Left lobe of liver (tissue), 2 donors: Measurements from ENCODE around the gene GUCY2C. TPM values are rescaled to one million over a fixed set of nuclear protein-coding genes. Genes with fewer than 3 reads are reported as not detected.

Experiments used
- ATAC-seq: fragments of 200-7000 bp; cut with Tn5 transposase; one replicate; pipeline ENCODE4 v1.9.1; 2020; ENCODE audit warnings: mild to moderate bottlenecking, moderate library complexity
- DNase-seq: peaks from one replicate; pipeline ENCODE4 v3.0.0-alpha.2; 2020; ENCODE audit warnings: low spot score
- total RNA-seq: library from RNA; stranded (reverse); gene quantifications from one replicate; pipeline ENCODE4 v1.2.1, GENCODE V29; 2021
- donor health status: DM: no; HTN: no; CAD: no; lungs with moderate emphysema.
- donor health status: DM: no; HTN: yes; CAD: no.

The GUCY2C gene
- not detected for total RNA-seq

- no peak for ATAC-seq
- no peak for DNase-seq
Measured at GRCh38 chr12:14696265-14696741, at the start of gene GUCY2C. TSS of gene GUCY2C (minus strand) at chr12:14696599. CDS start at chr12:14696448, 151 bp downstream.

- ATAC-seq = no peak
- no peak for DNase-seq
Measured at GRCh38 chr12:14743061-14743460, 46.7 kb upstream of the GUCY2C start.

- ATAC-seq (peak; percentile 63), DNase-seq (no peak)
Measured at GRCh38 chr12:14741942-14742341, 45.5 kb upstream of the GUCY2C start.

DNA sequence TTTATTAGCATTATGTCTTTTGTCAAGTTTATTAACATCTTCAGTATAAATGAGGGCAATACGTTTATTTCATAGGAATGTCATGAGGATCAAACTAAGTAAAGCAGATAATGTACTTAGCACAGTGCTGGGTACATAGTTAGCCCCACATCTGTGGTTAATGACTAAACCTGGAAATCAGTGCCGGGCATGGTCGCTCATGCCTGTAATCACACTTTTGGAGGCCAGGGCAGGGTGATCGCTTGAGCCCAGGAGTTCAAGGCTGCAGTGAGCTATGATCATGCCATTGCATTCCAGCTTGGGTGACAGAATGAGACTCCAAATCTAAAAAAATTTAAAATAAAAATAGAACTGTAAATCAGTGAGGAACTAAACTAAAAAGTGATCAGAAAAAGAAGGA, 44.8 kb upstream of the GUCY2C start:
- DNase-seq (peak; percentile 59), ATAC-seq (peak; percentile 88)

GRCh38 chr12:14736441-14736840, 40.0 kb upstream of the GUCY2C start:
- ATAC-seq (peak; percentile 67), DNase-seq (peak; percentile 56)

- ATAC-seq (no peak), DNase-seq (no peak)
Measured at GRCh38 chr12:14731821-14732220, 35.4 kb upstream of the GUCY2C start.

DNA sequence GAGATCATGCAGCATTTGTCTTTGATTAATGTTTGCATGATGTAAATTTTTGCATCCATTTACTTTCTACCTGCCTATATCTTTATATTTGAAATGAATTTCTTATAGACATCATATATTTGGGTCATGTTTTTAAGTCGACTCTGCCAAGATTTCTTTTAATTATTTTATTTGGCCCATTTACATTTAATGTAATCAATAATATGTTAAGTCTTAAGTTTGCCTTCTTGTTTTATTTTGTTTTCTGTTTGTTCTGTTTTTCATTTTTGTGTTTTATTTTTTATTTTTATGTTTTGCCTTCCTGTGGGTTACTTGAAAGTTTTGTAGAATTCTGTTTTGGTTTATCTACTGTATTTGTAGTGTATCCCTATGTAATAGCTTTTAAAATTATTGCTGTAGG, 33.2 kb upstream of the GUCY2C start:
- no peak for DNase-seq
- no peak for ATAC-seq

DNA sequence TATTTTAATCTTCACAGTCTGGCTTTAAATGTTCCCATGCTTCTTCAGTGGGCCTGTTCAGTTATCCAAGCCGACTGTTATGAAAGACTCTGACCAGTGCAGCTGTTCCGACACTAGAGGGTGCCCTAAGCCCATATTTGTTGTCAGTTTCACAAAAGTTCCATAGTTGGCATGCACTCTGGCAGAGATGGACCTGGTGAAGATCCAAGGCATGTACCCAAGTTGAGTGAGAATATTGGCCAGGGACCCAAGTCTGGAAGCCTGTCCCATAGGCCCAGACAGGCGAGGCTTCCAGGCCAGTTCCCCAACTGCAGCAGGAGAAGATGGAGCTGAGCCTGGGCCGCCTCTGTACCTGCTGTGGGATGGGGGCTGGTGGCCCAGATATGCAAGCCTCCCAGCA, 27.4 kb upstream of the GUCY2C start:
- peak; percentile 81 for DNase-seq
- peak; percentile 100 for ATAC-seq

DNA sequence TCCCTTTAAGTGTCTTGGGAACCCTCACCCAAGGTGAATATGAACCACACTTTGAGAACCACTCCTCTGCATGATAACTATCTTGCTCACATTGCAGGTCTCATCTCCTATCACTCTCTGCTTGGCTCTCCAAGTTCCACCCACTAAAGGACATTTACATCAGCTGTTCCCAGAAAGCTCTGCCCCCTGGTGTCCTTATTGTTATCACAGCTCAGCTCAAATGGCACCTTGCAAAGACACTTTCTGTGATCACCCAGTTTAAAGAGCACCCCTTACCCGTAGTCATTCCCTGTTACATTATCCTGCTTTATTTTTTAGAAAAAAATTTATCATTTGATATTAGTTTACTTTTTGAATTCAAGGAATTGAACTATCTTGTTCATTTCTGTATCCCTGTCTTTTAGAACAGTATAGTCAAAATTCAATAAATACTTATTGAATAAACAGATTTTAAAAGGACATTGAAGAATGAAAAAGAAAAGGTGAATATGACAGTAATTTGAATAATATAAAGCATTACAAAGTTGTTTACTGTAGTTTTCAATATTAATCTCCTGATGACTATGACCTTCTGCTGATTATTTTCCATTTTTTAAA, 20.5 kb upstream of the GUCY2C start:
- DNase-seq (peak; percentile 49), ATAC-seq (peak; percentile 97)

GRCh38 chr12:14714437-14714836, 18.0 kb upstream of the GUCY2C start:
- no peak for ATAC-seq

DNA sequence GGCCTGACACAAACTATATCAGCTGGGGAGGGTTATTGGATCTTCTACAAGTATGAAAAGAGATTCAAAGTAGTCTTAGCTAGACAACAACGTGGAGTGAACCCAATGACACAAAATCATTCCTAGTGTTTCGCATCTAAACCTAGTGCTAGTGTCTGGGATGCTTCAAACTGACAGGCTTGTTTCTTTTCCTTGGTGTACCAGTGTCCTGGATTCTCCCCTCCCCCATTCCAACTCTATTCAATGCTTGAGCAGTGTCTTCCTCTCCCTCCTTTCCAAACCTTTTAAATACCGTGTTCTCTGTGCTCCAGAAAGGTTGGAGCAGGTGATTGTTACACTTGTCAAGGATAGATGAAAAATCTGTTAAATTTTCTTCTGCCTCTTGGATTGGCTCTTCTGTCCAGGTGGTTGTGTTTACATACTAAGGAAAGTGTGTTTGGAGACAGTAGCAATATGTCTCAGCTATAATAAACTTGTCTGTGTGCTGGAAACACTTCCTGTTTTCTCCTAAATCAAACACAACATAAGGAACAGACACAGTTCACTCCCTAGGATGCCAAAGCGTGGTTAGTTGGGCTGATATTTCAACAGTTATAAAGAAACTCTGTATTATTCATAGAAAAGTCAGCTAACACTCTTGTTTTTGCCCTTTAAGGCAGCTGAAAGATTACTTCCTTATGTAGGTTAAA, 14.4 kb upstream of the GUCY2C start:
- ATAC-seq (no peak), DNase-seq (no peak)

More at GRCh38 chr12:14714437-14714836, 18.0 kb upstream of the GUCY2C start:
- no peak for DNase-seq

DNA sequence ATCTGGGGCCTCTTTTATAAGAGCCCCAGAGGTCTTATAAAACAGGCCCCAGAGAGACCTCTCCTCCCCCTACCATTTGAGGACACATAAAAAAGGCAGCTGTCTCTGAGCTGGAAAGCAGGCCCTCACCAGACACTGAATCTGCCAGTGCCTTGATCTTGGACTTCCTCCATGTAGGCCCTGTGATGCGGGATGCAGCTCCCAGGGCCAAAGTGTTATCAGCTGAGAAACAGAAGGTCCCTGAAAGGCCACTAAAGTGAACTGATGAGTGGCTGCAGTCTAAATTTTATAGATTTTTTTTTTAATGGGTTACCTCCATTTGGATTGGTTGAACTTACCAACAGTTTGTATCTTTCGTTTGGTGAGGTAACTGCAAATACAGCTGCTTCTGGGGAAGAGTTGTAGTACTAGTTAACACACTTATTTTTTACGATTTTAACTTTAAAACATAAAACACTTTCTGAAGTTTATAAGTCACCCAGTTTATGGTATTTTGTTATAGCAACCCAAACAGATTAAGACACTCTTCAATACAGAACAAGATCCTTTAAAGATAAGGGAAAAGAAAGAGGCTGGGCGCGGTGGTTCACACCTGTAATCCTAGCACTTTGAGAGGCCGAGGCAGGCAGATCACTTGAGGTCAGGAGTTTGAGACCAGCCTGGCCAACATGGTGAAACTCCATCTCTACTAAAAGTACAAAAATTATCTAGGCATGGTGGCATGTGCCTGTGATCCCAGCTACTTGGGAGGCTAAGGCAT, 5.6 kb upstream of the GUCY2C start:
- DNase-seq (no peak), ATAC-seq (no peak)

GRCh38 chr12:14700935-14701334, 4.5 kb upstream of the GUCY2C start:
- DNase-seq (no peak), ATAC-seq (no peak)

- DNase-seq (no peak), ATAC-seq (no peak)
Measured at GRCh38 chr12:14699923-14700322, 3.5 kb upstream of the GUCY2C start.

DNA sequence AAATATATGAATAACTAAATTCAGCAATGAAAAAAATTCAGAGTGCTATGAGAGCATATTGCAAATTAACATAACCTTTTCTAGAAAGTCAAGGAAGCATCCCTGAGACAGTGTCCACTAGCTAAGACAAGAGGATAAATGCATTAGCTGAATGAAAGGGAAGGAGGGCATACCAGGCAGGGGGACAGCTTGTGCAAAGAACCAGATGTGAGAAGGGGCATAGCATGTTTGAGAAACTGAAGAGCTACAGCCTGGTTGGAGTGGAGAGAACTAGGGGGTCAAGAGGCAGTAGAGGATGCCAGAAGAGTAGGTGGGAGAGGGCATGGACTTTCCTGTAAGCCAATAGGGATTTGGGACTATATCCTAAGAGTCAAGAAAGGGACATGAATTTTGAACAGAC, 2.2 kb upstream of the GUCY2C start:
- ATAC-seq = no peak
- DNase-seq = no peak

GRCh38 chr12:14695715-14696141, 671 bp downstream of the GUCY2C start:
- DNase-seq (no peak), ATAC-seq (no peak)

DNA sequence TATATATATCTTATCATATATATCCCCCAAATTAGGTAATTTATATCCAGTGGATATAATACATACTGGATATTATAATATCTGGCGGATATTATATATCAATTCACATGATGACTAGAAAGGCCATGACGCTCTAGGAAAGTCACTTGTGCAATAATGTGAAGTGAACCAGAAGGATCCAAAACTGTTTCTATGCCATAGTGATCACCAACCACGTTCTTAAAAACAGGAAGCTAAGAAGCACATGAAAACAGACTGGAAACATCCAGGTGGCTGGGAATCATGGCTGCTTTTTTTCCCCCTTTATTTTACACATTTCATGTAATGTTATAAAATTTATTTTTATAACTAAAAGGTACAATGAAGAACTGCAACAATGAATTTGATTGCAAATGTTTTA, 1.4 kb downstream of the GUCY2C start:
- no peak for ATAC-seq
- DNase-seq = no peak

- DNase-seq (no peak), ATAC-seq (no peak)
Measured at GRCh38 chr12:14694145-14694714, 2.2 kb downstream of the GUCY2C start.

GRCh38 chr12:14693116-14693515, 3.3 kb downstream of the GUCY2C start:
- no peak for DNase-seq
- no peak for ATAC-seq

- ATAC-seq (peak; percentile 42), DNase-seq (peak; percentile 48)
Measured at GRCh38 chr12:14691560-14691959, 4.8 kb downstream of the GUCY2C start.

GRCh38 chr12:14689996-14690395, 6.4 kb downstream of the GUCY2C start:
- DNase-seq (no peak), ATAC-seq (no peak)
